Tibial artery (tissue), 4 donors: Measurements from ENCODE around the gene NOS3.

Experiments
- DNase-seq, 2 donors: peaks; one replicate each; pipeline ENCODE4 v3.0.0-alpha.2; 2019
- H3K27ac ChIP-seq, 2 donors: fragments of 200-600 bp; sonication (generic) in 1 of 2; 1 replicate in 1 of 2; 2 replicates in 1 of 2; pipeline ENCODE4 v1.5.1; 2018 to 2019; ENCODE audit warnings: mild to moderate bottlenecking in 1 of 2
- H3K27me3 ChIP-seq, 2 donors: fragments of 200-600 bp; sonication (generic) in 1 of 2; one replicate each; pipeline versions ENCODE4 v1.5.1 to v1.6.0; 2016 to 2019
- H3K36me3 ChIP-seq, 3 donors: fragments of 200-600 bp; sonication (generic) in 2 of 3; one replicate each; pipeline ENCODE4 v1.5.1; 2016 to 2019; ENCODE audit warnings: mild to moderate bottlenecking in 2 of 3
- H3K4me1 ChIP-seq, 4 donors: fragments of 200-600 bp; sonication (generic) in 2 of 4; 1 replicate in 3 of 4; 2 replicates in 1 of 4; pipeline ENCODE4 v1.5.1; 2016 to 2019
- H3K4me3 ChIP-seq, 2 donors: fragments of 200-600 bp; sonication (generic) in 1 of 2; 1 replicate in 1 of 2; 2 replicates in 1 of 2; pipeline ENCODE4 v1.5.1; 2018 to 2019; ENCODE audit warnings: mild to moderate bottlenecking in 2 of 2
- H3K9me3 ChIP-seq, 3 donors: fragments of 200-600 bp; sonication (generic) in 1 of 3; one replicate each; pipeline ENCODE4 v1.5.1; 2016 to 2019
- CTCF ChIP-seq, 2 experiments: fragments of 200-600 bp in 1 of 2; fragments of 450-650 bp in 1 of 2; IDR thresholded peaks; one replicate each; pipeline ENCODE4 v1.5.1; 2017 to 2019; ENCODE audit warnings: antibody characterized with exemption in 2 of 2, mild to moderate bottlenecking in 1 of 2, moderate library complexity in 1 of 2
- intact Hi-C: fragments of 100-400 bp; cut with DNase I; formaldehyde crosslinking; loops from one replicate; pipeline ENCODE4 v1.15.0; 2023; ENCODE audit warnings: low total_unique reads

NOS3 gene

GRCh38 chr7:150944066-150945042 is 46.5 kb upstream of the NOS3 start:
- no peak for TF ChIP-seq CTCF (IDR thresholded peaks at IDR 0.05)
- no peak overlapping the region for H3K4me3 ChIP-seq
- no peaks in the 10 kb centered on the region for H3K9me3 ChIP-seq
- intact Hi-C loops, result no loop called here
- peaks cover 0 to 47% of the 10 kb centered on the region in 2 donors for H3K27me3 ChIP-seq
- H3K27ac ChIP-seq, result no peak overlapping the region
- H3K36me3 ChIP-seq, result no peaks in the 10 kb centered on the region
- peak in 1 of 2 donors; percentile 56 for DNase-seq
- H3K4me1 ChIP-seq, result peaks cover 0 to 10% (median 2%) of the 10 kb centered on the region in 4 donors

- intact Hi-C loops, result no loop called here
- TF ChIP-seq CTCF (IDR thresholded peaks at IDR 0.05), result no peak
- no peaks in the 10 kb centered on the region for H3K36me3 ChIP-seq
- peaks cover 0 to 42% of the 10 kb centered on the region in 2 donors for H3K27me3 ChIP-seq
- peak; percentile 10 to 53 for DNase-seq
- no peak overlapping the region for H3K4me3 ChIP-seq
- H3K9me3 ChIP-seq, result no peaks in the 10 kb centered on the region
- H3K27ac ChIP-seq, result no peak overlapping the region
- peaks cover 0 to 10% (median 2%) of the 10 kb centered on the region in 4 donors for H3K4me1 ChIP-seq
Observed at GRCh38 chr7:150945171-150945852, 45.5 kb upstream of the NOS3 start.

- Histone ChIP-seq H3K36me3 (no peaks in the 10 kb centered on the region), H3K9me3 (no peaks in the 10 kb centered on the region), H3K27me3 (peaks cover 0 to 43% of the 10 kb centered on the region in 2 donors), H3K4me3 (no peak overlapping the region), H3K27ac (no peak overlapping the region), H3K4me1 (peaks cover 0 to 10% (median 2%) of the 10 kb centered on the region in 4 donors)
- intact Hi-C loops, result no loop called here
- no peak for TF ChIP-seq CTCF (IDR thresholded peaks at IDR 0.05)
- DNase-seq, result peak; percentile 17 to 63
Observed at GRCh38 chr7:150945853-150946420, 44.9 kb upstream of the NOS3 start.

GRCh38 chr7:150946421-150947240 is 44.2 kb upstream of the NOS3 start:
- TF ChIP-seq CTCF (IDR thresholded peaks at IDR 0.05), result no peak
- H3K4me3 ChIP-seq, result no peak overlapping the region
- peaks cover 0 to 10% (median 2%) of the 10 kb centered on the region in 4 donors for H3K4me1 ChIP-seq
- no peaks in the 10 kb centered on the region for H3K36me3 ChIP-seq
- peak; percentile 15 to 54 for DNase-seq
- H3K27ac ChIP-seq, result no peak overlapping the region
- H3K9me3 ChIP-seq, result no peaks in the 10 kb centered on the region
- H3K27me3 ChIP-seq, result peaks cover 0 to 44% of the 10 kb centered on the region in 2 donors
- intact Hi-C loops, result no loop called here

GRCh38 chr7:150947241-150947745 is 43.5 kb upstream of the NOS3 start:
- Histone ChIP-seq H3K4me1 (peaks cover 0 to 10% (median 2%) of the 10 kb centered on the region in 4 donors), H3K36me3 (no peaks in the 10 kb centered on the region), H3K27me3 (peaks cover 0 to 45% of the 10 kb centered on the region in 2 donors), H3K4me3 (no peak overlapping the region), H3K27ac (no peak overlapping the region), H3K9me3 (no peaks in the 10 kb centered on the region)
- intact Hi-C loops, result no loop called here
- peak in 1 of 2 donors; percentile 5 for DNase-seq
- no peak for TF ChIP-seq CTCF (IDR thresholded peaks at IDR 0.05)
